Endothelial cell of umbilical vein (primary cell): ENCODE results near the gene FLT4. TPM values are rescaled to one million over a fixed set of nuclear protein-coding genes. Genes with fewer than 3 reads are reported as not detected.

Source experiments
- BruUV-seq: library from RNA; stranded (reverse); fragments of 400-500 nt; replicated peaks from 2 replicates; lab custom pipeline; 2021; lab: Mats Ljungman, UMichigan
- CTCF ChIA-PET: fragments of 300-600, 350-600 bp; sonication (Branson Sonifier 250); formaldehyde crosslinking; loops from one replicate; lab custom pipeline; 2021; ENCODE audit warnings: antibody characterized with exemption, inconsistent platforms; lab: Charles Lee
- POLR2A ChIA-PET: fragments of 300-600, 350-600 bp; sonication (Branson Sonifier 250); formaldehyde crosslinking; loops from one replicate; lab custom pipeline; 2021; ENCODE audit warnings: antibody characterized with exemption, inconsistent platforms; lab: Charles Lee
- DNase-seq: peaks from one replicate; pipeline ENCODE4 v3.0.0-alpha.2; 2011; ENCODE audit warnings: low read depth, low spot score
- FAIRE-seq: peaks from 2 replicates; lab custom pipeline; 2011; peaks lifted over from hg19 to GRCh38; lab: Jason Lieb, UNC
- H2AFZ ChIP-seq: 2 replicates; pipeline ENCODE4 v1.6.0; 2012; ENCODE audit warnings: low read depth, low read length, control low read depth, inconsistent platforms
- H3K27ac ChIP-seq: 2 replicates; pipeline ENCODE4 v1.5.1; 2011; ENCODE audit warnings: low read depth, mild to moderate bottlenecking, control low read depth, low read length, moderate library complexity; ENCODE audit not compliant: insufficient read depth
- H3K27me3 ChIP-seq, 2 experiments: 2 replicates each; pipeline versions ENCODE4 v1.6.0 to v1.6.1; 2011; ENCODE audit warnings: low read length in 2 of 2, mixed read lengths in 1 of 2; ENCODE audit not compliant: control insufficient read depth in 2 of 2, insufficient read depth in 2 of 2
- H3K36me3 ChIP-seq, 2 experiments: 2 replicates in 1 of 2; 3 replicates in 1 of 2; pipeline ENCODE4 v1.5.1; 2011; ENCODE audit warnings: low read length in 2 of 2, mild to moderate bottlenecking in 1 of 2, moderate library complexity in 1 of 2; ENCODE audit not compliant: control insufficient read depth in 2 of 2, insufficient read depth in 2 of 2; ENCODE audit errors: extremely low read depth in 1 of 2
- H3K4me1 ChIP-seq: 3 replicates; pipeline ENCODE4 v1.5.1; 2011; ENCODE audit warnings: mild to moderate bottlenecking, low read length; ENCODE audit not compliant: control insufficient read depth, insufficient read depth; ENCODE audit errors: extremely low read depth
- H3K4me2 ChIP-seq: 2 replicates; pipeline ENCODE4 v1.6.1; 2011; ENCODE audit warnings: low read length, control low read depth, mixed read lengths; ENCODE audit not compliant: insufficient read depth
- H3K4me3 ChIP-seq, 3 experiments: fragments of 200-600 bp in 1 of 3; sonication (generic), shearing (Covaris generic) in 1 of 3; replicated peaks in 1 of 3; 2 replicates each; pipeline ENCODE4 v1.5.1; 2011 to 2016; ENCODE audit warnings: control low read depth in 3 of 3, low read length in 3 of 3, mild to moderate bottlenecking in 2 of 3, inconsistent platforms in 1 of 3, low read depth in 1 of 3, moderate library complexity in 1 of 3; ENCODE audit not compliant: insufficient read depth in 1 of 3
- H3K79me2 ChIP-seq: 2 replicates; pipeline ENCODE4 v1.6.0; 2012; ENCODE audit warnings: low read length, inconsistent platforms; ENCODE audit not compliant: control insufficient read depth, insufficient read depth
- H3K9ac ChIP-seq: replicated peaks from 2 replicates; pipeline ENCODE3; 2011; ENCODE audit warnings: low read length, control low read depth; ENCODE audit not compliant: insufficient read depth; ENCODE audit errors: extremely low read depth
- H3K9me1 ChIP-seq: replicated peaks from 3 replicates; pipeline ENCODE4 v1.6.0; 2011; ENCODE audit warnings: mild to moderate bottlenecking, low read length; ENCODE audit not compliant: control insufficient read depth, insufficient read depth; ENCODE audit errors: extremely low read depth
- H3K9me3 ChIP-seq: replicated peaks from 2 replicates; pipeline ENCODE4 v1.5.1; 2012; ENCODE audit warnings: low read length, inconsistent platforms; ENCODE audit not compliant: control insufficient read depth, insufficient read depth
- H4K20me1 ChIP-seq: replicated peaks from 2 replicates; pipeline ENCODE3; 2011; ENCODE audit warnings: mild to moderate bottlenecking, low read length; ENCODE audit not compliant: control insufficient read depth, insufficient read depth; ENCODE audit errors: extremely low read depth
- EZH2 ChIP-seq: IDR thresholded peaks from 2 replicates; pipeline ENCODE4 v1.6.1; 2012; ENCODE audit warnings: borderline replicate concordance, low read depth, mild to moderate bottlenecking, moderate library complexity, low read length, inconsistent platforms; ENCODE audit not compliant: severe bottlenecking
- FOS ChIP-seq: IDR thresholded peaks from 2 replicates; pipeline ENCODE4 v1.6.1; 2011; ENCODE audit warnings: mild to moderate bottlenecking, low read length, moderate library complexity, borderline replicate concordance; ENCODE audit not compliant: insufficient read depth
- GATA2 ChIP-seq: IDR thresholded peaks from 2 replicates; pipeline ENCODE4 v1.7.0; 2011; ENCODE audit warnings: low read depth, mild to moderate bottlenecking, moderate library complexity, mixed read lengths, low read length; ENCODE audit not compliant: insufficient read length, insufficient read depth
- JUN ChIP-seq: IDR thresholded peaks from 2 replicates; pipeline ENCODE4 v1.6.1; 2011; ENCODE audit warnings: borderline replicate concordance, low read depth; ENCODE audit not compliant: insufficient read length, insufficient read depth
- MAX ChIP-seq: IDR thresholded peaks from 2 replicates; pipeline ENCODE4 v1.6.1; 2011; ENCODE audit not compliant: insufficient read depth, insufficient read length
- MYC ChIP-seq: IDR thresholded peaks from one replicate; pipeline ENCODE4 v1.6.1; 2011; ENCODE audit warnings: mild to moderate bottlenecking, low read depth, low read length
- POLR2A ChIP-seq: IDR thresholded peaks from 2 replicates; pipeline ENCODE4 v1.6.1; 2012; ENCODE audit warnings: low read depth, mild to moderate bottlenecking, control low read depth, low read length
- POLR2AphosphoS5 ChIP-seq: IDR thresholded peaks from 2 replicates; pipeline ENCODE4 v1.6.1; 2012; ENCODE audit warnings: low read depth, mild to moderate bottlenecking, control low read depth, low read length, moderate library complexity; ENCODE audit not compliant: insufficient read depth
- dilution Hi-C: fragments of 300-500 bp; cut with MboI; formaldehyde crosslinking; loops from one replicate; pipeline ENCODE4 v1.15.0; 2019; ENCODE audit warnings: low sequenced_read_pairs; ENCODE audit not compliant: extremely low pct_ligation_motif_present
- intact Hi-C: fragments of 100-400 bp; cut with micrococcal nuclease; formaldehyde crosslinking; loops from one replicate; pipeline ENCODE4 v1.10.0; 2022
- polyA plus RNA-seq, 4 experiments: library from polyadenylated mRNA; depleted of rRNA in 3 of 4; stranded (reverse) in 3 of 4; unstranded in 1 of 4; fragments of >200 nt; gene quantifications; 2 replicates each; pipeline versions ENCODE4 v1.2.1 to v1.2.3, GENCODE V29; 2011 to 2012; ENCODE audit warnings: missing spikeins in 1 of 4
- total RNA-seq: library from RNA; stranded (reverse); gene quantifications from 2 replicates; pipeline ENCODE4 v1.2.3, GENCODE V29; 2021
- TF ChIP-seq, protein P1 (sequence below), 2 donors: IDR thresholded peaks; 1 replicate in 1 of 2; 2 replicates in 1 of 2; pipeline ENCODE4 v1.5.1; 2011; ENCODE audit warnings: low read length in 2 of 2, mild to moderate bottlenecking in 2 of 2, moderate library complexity in 2 of 2, control low read depth in 1 of 2, inconsistent platforms in 1 of 2, low read depth in 1 of 2; ENCODE audit not compliant: insufficient read depth in 1 of 2; ENCODE audit errors: extremely low read depth in 1 of 2

FLT4 gene
- total and polyA plus RNA-seq, 2 donors (not counting 3 experiments of a cell fraction or from before 2014, with no cell fraction given), result 44.4 to 71.5 TPM

GRCh38 chr5:180620014-180620413 lies 29.4 kb downstream of the FLT4 start:
- ChIA-PET CTCF (no interaction called here), POLR2A (no interaction called here)
- Histone ChIP-seq H3K79me2 (no peaks in the 10 kb centered on the region), H3K9me3 (no peaks in the 10 kb centered on the region), H3K27ac (no peak overlapping the region), H3K4me2 (no peak overlapping the region), H3K4me3 (no peak overlapping the region), H3K4me1 (peaks cover 7% of the 10 kb centered on the region), H3K9me1 (no peaks in the 10 kb centered on the region), H3K27me3 (no peaks in the 10 kb centered on the region), H3K9ac (no peak overlapping the region), H2AFZ (no peak overlapping the region), H3K36me3 (peaks cover 0 to 20% of the 10 kb centered on the region in 2 experiments), H4K20me1 (no peaks in the 10 kb centered on the region)
- intact Hi-C loops, result no loop called here
- FAIRE-seq (no peak), DNase-seq (no peak)
- dilution Hi-C loops, result no loop called here
- no TSS peak for BruUV-seq
- TF ChIP-seq POLR2AphosphoS5 (no peak), GATA2 (no peak), JUN (no peak), POLR2A (no peak), FOS (no peak), MAX (no peak), MYC (no peak), EZH2 (no peak)
- TF ChIP-seq, protein P1, sequence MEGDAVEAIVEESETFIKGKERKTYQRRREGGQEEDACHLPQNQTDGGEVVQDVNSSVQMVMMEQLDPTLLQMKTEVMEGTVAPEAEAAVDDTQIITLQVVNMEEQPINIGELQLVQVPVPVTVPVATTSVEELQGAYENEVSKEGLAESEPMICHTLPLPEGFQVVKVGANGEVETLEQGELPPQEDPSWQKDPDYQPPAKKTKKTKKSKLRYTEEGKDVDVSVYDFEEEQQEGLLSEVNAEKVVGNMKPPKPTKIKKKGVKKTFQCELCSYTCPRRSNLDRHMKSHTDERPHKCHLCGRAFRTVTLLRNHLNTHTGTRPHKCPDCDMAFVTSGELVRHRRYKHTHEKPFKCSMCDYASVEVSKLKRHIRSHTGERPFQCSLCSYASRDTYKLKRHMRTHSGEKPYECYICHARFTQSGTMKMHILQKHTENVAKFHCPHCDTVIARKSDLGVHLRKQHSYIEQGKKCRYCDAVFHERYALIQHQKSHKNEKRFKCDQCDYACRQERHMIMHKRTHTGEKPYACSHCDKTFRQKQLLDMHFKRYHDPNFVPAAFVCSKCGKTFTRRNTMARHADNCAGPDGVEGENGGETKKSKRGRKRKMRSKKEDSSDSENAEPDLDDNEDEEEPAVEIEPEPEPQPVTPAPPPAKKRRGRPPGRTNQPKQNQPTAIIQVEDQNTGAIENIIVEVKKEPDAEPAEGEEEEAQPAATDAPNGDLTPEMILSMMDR (IDR thresholded peaks at IDR 0.05; ENCODE audit: extremely low read depth in 1 of 2, insufficient read depth in 1 of 2, low read depth in 1 of 2, low read length in 2 of 2), result no peak
